GM20000 (cell line): ENCODE results near the gene FBXW5.

Experiments used
- DNase-seq: peaks from one replicate; pipeline ENCODE4 v3.0.0; 2012; ENCODE audit warnings: low spot score
- CTCF ChIP-seq: IDR thresholded peaks from 2 replicates; pipeline ENCODE4 v1.5.1; 2012; ENCODE audit warnings: mild to moderate bottlenecking, control low read depth; ENCODE audit errors: extremely low read depth, missing control alignments

The FBXW5 gene

GRCh38 chr9:136921718-136922117, 22.8 kb downstream of the FBXW5 start:
- DNase-seq, result no peak
- no peak for TF ChIP-seq CTCF

GRCh38 chr9:136921307-136921706, 23.2 kb downstream of the FBXW5 start:
- no peak for DNase-seq
- TF ChIP-seq CTCF, result no peak

- TF ChIP-seq CTCF, result no peak
- DNase-seq, result no peak
Observed at GRCh38 chr9:136920734-136921231, 23.8 kb downstream of the FBXW5 start.

- DNase-seq, result no peak
- TF ChIP-seq CTCF, result no peak
Observed at GRCh38 chr9:136920069-136920468, 24.5 kb downstream of the FBXW5 start.

GRCh38 chr9:136917902-136918301, 26.6 kb downstream of the FBXW5 start:
- DNase-seq, result no peak
- TF ChIP-seq CTCF, result no peak

- DNase-seq, result no peak
- TF ChIP-seq CTCF, result no peak
Observed at GRCh38 chr9:136916330-136917184, 28.0 kb downstream of the FBXW5 start.

- no peak for DNase-seq
- TF ChIP-seq CTCF, result no peak
Observed at GRCh38 chr9:136915632-136916329, 28.8 kb downstream of the FBXW5 start.
